HG03469 (cell line): ENCODE results near the gene HIPK2.
A peak's percentile ranks its signal among the peaks of the same experiment; 100 is the strongest.

ENCODE experiments used
- ATAC-seq: cut with Tn5 transposase; IDR thresholded peaks from one replicate; pipeline ENCODE4 v1.9.1; 2021; ENCODE audit warnings: mild to moderate bottlenecking, moderate library complexity, moderate number of reproducible peaks; ENCODE audit not compliant: unreplicated experiment

Gene HIPK2

DNA sequence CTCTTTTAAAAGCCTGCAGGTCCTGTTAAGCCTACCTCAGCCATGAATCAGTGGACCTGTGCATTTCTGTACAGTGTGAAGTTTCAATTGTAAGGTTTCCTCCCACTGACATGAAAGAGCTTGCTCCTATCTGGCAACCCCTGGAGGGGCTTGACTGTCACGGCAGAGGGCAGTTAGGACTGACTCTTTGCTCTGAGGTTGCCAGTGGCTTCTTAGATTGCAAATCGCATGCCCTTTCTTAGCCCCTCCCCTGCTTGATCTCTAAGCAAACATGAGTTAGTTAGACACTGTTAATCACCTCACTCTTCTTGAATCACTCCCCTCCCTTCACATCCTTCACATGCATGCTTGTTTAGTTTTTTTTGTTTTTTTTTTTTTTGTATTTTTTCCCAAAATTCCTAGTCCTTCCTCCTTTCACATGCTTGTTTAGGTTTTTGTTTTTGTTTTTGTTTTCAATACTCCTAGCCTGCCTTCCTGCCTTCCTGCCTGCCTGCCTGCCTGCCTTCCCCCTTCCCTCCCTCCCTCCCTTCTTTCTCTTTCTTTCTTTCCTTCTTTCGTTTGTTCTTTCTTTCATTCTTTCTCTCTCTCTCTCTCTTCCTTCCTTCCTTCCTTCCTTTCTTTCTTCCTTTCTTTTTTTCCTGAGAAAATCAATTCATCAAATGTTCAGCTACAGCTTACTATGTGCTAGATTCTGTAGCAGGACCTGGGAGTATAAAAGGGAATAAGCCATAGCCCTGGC is 6.0 kb upstream of the HIPK2 start:
- ATAC-seq = no peak

DNA sequence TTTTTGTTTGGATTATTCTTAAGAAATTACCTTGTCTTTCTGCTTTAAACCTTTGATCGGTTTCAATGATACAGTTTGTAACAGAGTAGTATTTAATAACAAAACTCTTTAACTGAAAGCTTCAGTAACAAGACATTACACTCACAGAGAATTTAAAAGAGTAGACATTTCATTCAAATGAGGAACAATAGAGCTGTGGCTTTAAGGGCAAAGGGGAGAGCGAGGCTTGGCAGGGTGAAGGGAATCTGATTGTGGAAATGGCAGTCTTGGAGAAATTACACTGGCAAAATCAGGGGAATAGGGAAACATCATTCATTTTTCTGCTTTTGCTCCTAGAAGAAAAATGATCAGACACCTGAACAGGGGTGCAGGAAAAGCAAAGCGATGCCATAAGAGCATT is 5.1 kb upstream of the HIPK2 start:
- ATAC-seq = no peak

DNA sequence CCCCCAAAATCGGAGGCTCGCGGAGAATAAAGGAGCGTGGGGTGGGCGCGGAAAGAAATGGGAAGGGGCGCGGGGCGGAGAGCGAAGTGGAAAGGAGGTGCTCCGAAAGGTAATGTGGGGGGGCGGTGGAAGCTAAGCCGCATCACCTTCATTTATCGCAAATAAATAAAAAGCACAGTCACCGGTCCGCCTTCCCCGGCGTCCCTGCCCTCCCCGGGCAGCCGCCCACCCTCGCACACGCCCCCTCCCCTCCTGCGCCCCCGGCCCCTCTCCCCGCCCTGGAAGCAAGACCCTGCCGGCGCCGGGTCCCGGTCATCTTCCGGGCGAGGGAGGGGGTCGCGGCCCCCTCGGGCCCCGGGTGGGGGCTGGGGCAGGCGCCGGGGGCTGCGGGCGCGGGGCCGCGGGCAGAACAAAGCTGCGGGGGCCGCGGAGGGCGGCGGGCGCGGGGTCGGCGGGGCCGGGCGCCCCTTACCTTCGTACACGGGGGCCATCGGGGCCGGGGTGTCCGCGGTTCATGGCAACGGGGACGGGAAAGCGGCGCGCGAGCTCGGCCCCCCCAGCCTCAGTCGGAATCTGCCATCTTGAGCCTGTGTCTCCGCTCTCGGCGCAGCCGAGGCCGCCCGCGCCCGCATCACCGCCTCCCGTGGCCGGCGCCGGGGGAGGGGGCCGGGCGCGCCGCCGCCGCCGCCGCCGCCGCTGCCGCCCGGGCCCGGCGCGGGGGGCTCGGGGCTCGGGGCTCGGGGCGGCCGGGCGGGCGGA is 486 bp downstream of the HIPK2 start:
- ATAC-seq = no peak

DNA sequence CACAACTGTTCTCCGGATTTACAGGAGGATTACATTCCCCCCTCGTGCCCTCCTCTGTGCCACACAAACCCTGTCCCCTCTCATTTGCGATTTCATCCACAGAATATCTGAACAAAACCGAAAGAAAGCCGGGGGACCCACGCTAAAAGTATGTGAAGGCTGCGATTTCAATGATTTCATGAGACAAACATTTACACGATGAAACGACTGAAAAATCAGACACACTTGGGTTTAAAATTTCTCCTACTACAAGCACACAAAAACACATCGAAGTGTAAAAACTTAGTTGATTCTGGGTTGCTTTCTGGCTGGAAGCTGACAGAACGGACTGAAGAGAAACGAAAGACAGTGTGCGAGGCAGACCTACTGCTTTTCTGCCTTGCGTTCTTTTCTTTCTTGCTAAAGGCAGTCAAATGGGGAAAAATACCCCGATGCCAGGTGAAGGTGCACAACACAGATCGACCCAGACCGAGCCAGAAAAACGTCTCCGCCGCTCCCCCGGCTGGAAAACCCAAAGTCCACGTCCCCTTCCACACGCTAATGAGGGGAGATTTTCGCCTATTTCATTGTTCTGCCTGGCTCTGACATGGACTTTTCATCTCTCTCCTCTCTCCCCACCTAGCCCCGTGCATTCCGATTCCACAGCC is 1.2 kb downstream of the HIPK2 start:
- no peak for ATAC-seq

DNA sequence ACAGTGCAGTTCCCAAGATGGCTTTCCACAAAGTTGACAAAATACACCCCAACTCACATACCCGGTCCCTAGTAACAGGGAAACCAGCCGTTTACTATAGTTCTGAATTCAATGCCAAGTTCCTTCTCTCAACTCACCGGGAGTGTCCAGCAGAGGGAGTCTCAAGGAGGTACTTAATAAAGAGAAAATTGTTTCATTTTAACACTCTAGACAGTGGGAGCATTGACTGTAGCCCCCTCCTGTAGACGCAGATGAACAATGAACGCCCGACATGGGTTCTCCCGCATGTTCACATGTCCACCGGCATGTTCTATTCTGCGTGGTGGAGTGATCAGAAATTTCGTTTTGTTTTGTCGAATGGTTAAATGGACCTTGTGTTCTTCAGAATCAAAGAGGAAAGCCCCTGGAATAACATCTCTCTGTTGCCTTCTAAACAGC is 1.9 kb downstream of the HIPK2 start:
- ATAC-seq = no peak

DNA sequence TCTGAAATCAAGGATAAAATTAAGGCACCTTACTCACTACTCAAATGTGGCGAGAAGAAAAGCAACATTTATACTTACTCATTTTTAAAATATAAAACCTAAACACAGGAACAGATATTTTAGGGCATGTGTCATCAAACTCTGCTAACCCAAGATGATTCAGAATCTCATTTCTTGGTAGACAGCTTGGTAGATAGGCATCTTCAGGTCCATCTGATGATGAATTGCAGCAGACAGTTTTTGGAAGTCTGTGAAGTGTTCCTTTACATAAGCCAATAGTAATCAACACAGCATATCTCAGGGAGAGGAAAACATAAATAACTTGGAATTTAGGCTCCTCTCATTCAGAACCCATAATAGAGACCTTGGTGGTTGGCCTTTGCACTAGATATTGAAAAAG is 3.4 kb downstream of the HIPK2 start:
- no peak for ATAC-seq

DNA sequence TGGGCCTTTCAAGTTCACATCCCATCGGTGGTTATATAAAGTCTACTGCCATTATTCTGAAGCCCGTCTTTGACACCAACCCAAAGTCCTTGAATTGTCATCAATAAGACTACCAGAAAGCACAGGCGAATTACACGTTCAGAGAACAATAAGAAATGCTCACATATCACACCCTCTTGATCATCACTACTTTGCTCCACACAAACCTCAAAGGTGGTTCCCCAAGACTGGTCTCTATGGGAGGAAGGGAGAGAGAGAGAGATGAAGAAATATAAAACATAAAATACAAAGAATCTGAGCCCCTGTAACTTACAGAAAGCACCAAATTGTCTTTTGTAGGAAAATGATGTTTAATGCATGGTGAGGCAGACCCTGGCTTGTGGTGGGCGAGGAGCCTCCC is 4.4 kb downstream of the HIPK2 start:
- no peak for ATAC-seq

DNA sequence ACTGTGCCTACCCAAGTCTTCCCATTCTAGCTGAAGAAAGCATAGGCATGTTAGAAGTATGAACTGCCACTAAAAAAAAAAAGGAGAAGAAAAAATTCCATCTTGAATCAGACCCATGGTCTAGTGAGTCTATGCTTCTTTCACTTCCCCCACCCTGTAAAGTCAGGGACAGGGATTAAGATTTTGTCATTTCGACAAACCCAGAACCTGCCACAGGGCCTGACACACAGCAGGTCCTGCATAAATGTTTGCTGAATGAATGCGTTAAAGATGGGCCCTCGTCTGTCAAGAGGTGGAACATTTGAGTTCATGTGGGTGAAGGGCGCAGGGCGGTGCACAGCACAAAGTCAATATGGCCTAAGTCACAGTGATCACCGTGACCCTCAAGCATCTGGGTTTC is 4.9 kb downstream of the HIPK2 start:
- ATAC-seq = no peak

DNA sequence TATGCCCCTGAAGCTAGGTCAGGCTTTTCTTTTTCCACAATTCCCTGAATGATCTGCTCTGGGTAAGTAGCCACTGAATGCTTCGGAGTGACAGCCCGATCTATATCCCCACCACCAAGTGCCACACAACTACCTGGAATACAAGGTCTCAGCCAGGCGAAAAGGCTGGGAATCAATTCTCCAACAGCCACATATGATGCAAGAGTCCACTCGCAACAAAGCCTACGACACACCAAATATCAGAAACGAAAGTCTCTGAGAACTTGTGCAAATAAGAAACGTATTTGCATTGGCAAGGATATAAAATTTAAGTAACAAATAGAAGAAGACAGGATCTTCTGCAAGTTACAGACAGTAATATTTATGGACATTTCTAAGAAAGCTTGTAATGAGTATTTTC is 5.7 kb downstream of the HIPK2 start:
- no peak for ATAC-seq

DNA sequence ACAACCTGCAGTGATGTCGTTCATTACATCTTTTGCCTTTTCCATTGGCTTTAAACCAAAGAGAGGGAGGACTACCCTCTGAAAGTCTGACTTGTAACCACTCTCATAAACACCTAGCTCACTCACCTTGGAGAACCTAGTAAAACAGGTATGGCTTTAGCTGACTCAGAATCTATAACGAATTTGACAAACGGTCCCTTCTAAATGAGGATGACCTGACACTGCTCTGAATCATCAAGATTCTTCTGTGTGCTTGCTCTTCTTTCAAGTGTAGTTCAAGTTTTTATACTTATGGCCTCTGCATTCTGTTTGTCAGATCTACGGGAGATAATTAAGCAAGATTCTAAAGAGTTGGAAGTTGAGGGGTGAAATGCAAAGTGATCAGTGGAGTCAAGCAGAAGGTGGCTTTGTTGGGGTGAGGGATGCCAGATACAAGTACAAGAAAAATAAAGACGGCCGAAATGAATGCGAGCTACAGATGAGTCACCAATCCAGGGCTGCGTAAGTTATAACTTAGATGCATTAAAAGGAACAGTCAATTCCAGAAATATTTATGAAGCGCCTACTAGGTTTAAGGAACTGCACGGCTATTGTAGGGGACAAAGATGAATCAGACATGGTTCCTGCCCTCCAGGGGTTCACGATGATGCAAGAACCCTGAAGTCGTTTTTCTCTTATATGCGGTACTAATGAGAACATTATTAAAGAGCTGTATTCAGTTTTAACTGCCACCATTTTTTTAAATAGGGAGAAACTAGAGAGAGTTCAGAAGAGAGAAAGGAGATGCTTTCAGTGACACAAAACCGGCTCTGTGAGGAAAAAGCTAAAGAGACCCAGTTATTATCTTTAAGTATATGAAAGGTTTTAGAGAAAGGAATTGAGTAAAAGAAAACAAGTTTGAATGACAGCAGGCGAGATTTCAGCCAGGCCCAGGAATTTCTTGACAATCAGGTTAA is 6.5 kb downstream of the HIPK2 start:
- no peak for ATAC-seq

DNA sequence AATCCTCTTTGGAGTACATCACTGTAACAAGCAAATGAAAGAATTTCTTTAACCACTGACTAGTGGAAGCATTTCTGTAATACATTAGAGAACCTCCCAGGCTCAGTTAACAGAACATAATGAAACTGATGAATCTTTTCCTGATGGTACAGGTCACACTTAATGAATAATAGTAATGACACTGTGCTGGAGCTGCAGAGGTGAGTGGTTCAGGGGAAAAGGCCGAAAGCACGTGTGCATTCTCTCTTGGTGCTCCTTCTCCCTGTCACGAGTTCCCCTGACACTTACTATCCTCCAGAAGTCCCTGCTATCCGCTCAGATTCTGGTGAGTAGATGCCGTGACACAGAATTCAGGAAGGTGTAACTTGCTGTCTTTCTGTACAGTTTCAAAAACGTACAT is 8.0 kb downstream of the HIPK2 start:
- no peak for ATAC-seq

DNA sequence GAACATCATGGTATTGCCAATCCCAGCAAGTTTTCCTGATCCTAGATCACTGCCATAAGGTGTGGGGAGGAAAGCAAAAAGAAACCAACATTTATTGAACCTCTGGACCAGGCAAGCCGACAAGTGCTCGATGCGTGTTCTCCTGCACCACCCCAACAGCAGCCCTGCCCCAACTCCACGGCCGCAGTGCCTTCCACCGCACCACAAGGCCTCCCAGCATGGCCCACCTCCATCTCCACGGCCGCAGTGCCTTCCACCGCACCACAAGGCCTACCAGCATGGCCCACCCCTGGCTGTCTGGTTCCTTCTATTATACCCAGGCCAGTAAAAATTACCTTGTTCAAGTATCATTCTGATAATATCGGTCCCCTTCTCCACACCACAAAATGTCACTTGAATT is 8.7 kb downstream of the HIPK2 start:
- no peak for ATAC-seq

DNA sequence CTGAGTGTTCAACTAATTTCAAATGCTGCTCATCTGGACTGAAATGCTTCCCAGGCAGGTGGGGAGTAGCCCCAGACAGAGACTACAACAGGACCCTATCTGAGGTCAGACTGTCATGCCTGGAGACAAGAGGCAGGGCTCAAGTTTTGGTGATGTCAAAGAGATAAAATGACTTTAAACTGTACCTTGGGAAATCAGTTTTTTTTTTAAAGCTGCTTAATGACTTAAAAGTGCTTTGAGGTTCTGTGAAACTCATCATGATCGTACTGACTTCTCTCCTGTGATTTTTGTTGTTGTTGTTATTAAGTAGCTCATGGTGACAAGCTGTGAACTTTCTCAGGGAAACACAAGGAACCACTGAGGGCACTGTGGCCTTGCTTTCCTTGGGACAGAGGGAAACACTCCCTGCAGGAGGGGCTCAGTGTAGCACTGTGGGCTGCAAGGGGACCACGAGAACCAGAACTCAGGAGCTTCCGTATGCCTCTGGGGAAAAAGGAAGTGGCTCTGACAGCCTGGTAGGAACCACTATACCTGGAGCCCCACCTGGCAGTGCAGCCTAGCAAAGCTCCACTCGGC is 9.5 kb downstream of the HIPK2 start:
- no peak for ATAC-seq

DNA sequence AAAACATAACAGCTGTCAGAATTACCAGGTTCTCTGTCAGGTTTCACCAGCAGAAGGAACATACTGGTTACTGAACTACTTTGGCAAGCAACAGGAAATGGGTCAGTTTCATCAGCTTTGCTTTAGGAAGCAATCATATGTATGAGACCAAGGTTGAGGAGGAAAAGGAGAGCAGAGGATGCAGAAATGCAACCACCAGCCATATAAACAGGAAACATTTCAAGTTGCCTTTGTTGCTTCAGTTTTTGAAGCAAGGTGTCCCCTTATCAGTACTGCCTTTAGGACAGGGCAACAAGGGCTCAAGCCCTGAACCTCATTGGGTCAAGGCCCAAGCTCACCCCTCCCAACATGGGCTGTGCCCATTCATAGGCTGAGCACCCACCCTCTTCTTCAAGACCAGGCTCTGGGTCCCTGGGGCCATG is 10.2 kb downstream of the HIPK2 start:
- peak; percentile 81 for ATAC-seq

DNA sequence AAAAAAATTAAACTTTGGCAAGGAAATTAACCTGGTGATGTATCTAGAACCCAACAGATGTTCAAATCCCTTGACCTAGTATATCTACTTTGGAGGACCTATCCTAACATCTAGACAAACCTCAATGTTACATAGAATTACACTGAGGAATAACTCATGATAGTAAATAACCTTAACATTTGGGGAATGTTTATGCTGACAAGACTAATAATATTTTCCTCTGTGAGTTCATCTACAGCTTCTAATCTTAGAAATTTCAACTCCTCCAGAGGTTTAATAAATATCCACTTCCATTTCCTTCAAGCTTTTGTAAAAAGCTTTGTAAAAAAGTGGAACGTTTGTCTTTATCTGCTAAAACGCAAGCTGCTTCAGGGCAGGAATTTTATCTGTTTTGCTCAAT is 12.7 kb downstream of the HIPK2 start:
- no peak for ATAC-seq

DNA sequence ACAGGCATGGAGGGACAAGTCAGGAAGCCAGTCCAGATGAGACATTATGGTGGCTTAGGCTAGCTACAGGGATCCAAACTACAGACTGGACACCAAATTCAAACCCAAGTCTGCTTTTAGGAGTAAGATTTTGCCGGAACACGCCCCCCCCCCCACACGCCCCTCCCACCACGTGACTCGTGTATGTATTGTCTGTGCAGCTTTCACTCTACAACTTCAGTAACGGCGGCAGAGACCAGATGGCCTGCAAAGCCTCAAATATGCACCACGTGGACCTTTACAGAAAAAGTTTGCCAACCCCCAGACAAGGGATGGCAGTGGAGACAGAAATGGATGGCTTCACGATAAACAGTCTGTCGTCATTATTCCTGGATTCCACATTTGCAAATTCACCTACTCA is 14.5 kb downstream of the HIPK2 start:
- ATAC-seq = no peak

DNA sequence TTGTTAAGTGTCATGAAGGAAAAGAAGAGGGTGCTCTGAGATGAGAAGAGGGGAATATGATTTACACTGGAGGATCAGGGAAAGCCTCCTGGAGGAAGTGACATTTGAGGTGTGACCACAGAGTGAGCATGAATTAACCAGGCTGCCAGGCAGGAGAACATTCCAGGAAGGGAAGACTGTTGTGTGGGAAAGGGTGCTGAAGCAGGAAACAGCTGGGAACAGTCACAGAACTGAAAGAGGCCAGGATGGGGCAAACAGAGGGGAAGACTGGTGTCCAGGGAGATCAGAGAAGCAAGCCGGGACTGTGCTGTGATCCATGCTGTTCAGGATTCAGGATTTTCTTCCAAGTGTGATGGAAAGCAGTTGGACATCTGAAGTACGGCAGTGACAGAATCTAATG is 14.9 kb downstream of the HIPK2 start:
- ATAC-seq = no peak

DNA sequence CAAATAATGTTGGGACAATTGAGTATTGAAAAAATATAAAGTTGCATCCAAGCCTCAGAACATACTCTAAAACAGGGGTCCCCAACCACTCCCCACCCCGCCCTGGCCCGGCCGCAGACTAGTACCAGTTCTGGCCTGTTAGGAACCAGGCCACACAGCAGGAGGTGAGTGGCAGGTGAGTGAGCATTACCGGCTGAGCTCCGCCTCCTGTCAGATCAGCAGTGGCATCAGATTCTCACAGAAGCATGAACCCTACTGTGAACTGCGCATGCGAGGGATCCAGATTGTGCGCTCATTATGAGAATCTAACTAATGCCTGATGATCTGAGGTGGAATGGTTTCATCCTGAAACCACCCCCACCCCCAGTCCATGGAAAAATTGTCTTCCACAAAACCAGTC is 19.4 kb downstream of the HIPK2 start:
- ATAC-seq = no peak

DNA sequence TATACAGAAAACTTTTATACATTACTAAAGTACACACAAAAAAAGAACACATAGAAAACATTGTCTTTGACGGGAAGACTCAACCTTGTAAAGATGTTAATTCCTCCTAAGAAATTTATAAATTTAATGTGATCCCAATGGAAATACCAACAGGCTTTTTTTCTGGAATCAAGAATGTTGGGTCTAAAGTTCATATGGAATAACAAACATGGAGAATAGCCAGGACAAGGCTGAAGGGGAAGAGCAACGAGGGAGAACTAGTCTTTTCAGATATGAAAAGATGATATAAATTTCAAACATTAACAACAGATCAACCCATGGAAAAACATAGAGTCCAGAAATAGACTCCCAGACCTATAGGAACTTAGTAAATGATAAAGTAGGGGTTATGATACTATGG is 19.8 kb downstream of the HIPK2 start:
- no peak for ATAC-seq

DNA sequence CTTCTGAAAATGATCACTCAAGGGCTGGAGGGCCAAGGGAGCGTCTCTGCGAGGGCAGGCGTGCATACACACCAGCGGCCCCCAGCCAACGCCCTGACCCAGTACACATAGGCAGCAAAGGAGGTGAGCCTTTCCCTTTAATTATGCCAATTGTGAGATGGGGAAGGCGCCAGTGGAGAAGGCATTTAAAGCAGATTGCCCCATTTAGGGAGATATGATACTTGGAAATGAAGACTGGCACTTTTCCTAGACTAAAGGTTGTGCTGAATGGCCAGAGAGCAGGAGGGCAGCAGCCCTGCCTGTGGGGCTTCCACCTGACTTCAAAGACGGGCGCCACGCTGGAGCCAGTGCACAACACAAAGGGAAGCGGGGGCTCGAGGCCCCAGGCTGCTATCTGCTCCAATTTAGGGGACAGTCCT is 24.1 kb downstream of the HIPK2 start:
- no peak for ATAC-seq
